GM12878 (cell line): ENCODE results near the gene ARHGEF16. TPM values are rescaled to one million over a fixed set of nuclear protein-coding genes. Genes with fewer than 3 reads are reported as not detected.

Experiments used
- ATAC-seq: fragments of 200-7000 bp; cut with Tn5 transposase; 3 replicates; pipeline ENCODE4 v1.9.1; 2020; ENCODE audit warnings: mild to moderate bottlenecking, moderate library complexity
- BruUV-seq: library from RNA; stranded (reverse); fragments of 400-500 nt; replicated peaks from 2 replicates; lab custom pipeline; 2021; lab: Mats Ljungman, UMichigan
- CTCF ChIA-PET: fragments of 300-600 bp; sonication (Branson Sonifier 250); formaldehyde crosslinking; extraction: SDS; loops from one replicate; lab custom pipeline; 2021; ENCODE audit warnings: inconsistent platforms; lab: Yijun Ruan, JAX
- POLR2A ChIA-PET: fragments of 350-600 bp; formaldehyde crosslinking; extraction: SDS; loops from one replicate; lab custom pipeline; 2021; ENCODE audit warnings: inconsistent platforms; lab: Charles Lee
- RAD21 ChIA-PET: fragments of 300-600 bp; sonication (Branson Sonifier 250); formaldehyde crosslinking; loops from one replicate; lab custom pipeline; 2023; ENCODE audit warnings: antibody characterized with exemption; ENCODE audit not compliant: unreplicated experiment; lab: Charles Lee
- SMC1A ChIA-PET: fragments of 300-600 bp; sonication (Branson Sonifier 250); formaldehyde crosslinking; loops from one replicate; lab custom pipeline; 2023; ENCODE audit not compliant: unreplicated experiment, uncharacterized antibody; lab: Charles Lee
- DNase-seq: peaks from one replicate; pipeline ENCODE4 v3.0.0-alpha.2; 2011; ENCODE audit warnings: low read depth, low spot score
- FAIRE-seq: peaks from 3 replicates; lab custom pipeline; 2011; peaks lifted over from hg19 to GRCh38; lab: Jason Lieb, UNC
- H2AFZ ChIP-seq: 2 replicates; pipeline ENCODE4 v1.6.0; 2011; ENCODE audit warnings: low read depth, low read length, control low read depth; ENCODE audit not compliant: control insufficient read depth
- H3K27ac ChIP-seq: 2 replicates; pipeline ENCODE4 v1.5.1; 2011; ENCODE audit warnings: control low read depth; ENCODE audit not compliant: control insufficient read depth, insufficient read depth
- H3K27me3 ChIP-seq, 2 experiments: replicated peaks in 1 of 2; 2 replicates each; pipeline versions ENCODE4 v1.6.0 to v1.6.1; 2011; ENCODE audit warnings: low read length in 1 of 2; ENCODE audit not compliant: control insufficient read depth in 2 of 2, insufficient read depth in 2 of 2
- H3K36me3 ChIP-seq, 2 experiments: 2 replicates each; pipeline ENCODE4 v1.5.1; 2011; ENCODE audit warnings: low read length in 1 of 2; ENCODE audit not compliant: control insufficient read depth in 2 of 2, insufficient read depth in 2 of 2
- H3K4me1 ChIP-seq: 2 replicates; pipeline ENCODE4 v1.6.1; 2011; ENCODE audit warnings: mild to moderate bottlenecking, low read length, moderate library complexity, mixed read lengths; ENCODE audit not compliant: control insufficient read depth, insufficient read depth
- H3K4me2 ChIP-seq: 2 replicates; pipeline ENCODE4 v1.6.0; 2011; ENCODE audit warnings: control low read depth; ENCODE audit not compliant: control insufficient read depth, insufficient read depth
- H3K4me3 ChIP-seq: fragments of 200-600 bp; sonication (generic); 2 replicates; pipeline ENCODE4 v1.5.1; 2016
- H3K79me2 ChIP-seq: 2 replicates; pipeline ENCODE4 v1.6.0; 2011; ENCODE audit warnings: low read length; ENCODE audit not compliant: control insufficient read depth, insufficient read depth
- H3K9ac ChIP-seq: 2 replicates; pipeline ENCODE4 v1.8.0; 2011; ENCODE audit warnings: low read length, control low read depth, mixed read lengths; ENCODE audit not compliant: control insufficient read depth, insufficient read depth
- H3K9me3 ChIP-seq: replicated peaks from 3 replicates; pipeline ENCODE4 v1.5.1; 2011; ENCODE audit warnings: mild to moderate bottlenecking, low read length; ENCODE audit not compliant: control insufficient read depth, insufficient read depth
- H4K20me1 ChIP-seq: 2 replicates; pipeline ENCODE4 v1.6.0; 2011; ENCODE audit not compliant: control insufficient read depth, insufficient read depth
- BACH1 ChIP-seq: fragments of 450-650 bp; IDR thresholded peaks from 2 replicates; pipeline ENCODE4 v1.6.1; 2017; ENCODE audit warnings: mild to moderate bottlenecking, borderline replicate concordance
- BCL11A ChIP-seq: IDR thresholded peaks from 2 replicates; pipeline ENCODE4 v1.6.1; 2011; ENCODE audit warnings: low read depth, low read length
- IKZF2 ChIP-seq, 2 experiments: fragments of 450-650 bp; IDR thresholded peaks; 2 replicates each; pipeline ENCODE4 v1.6.1; 2017; ENCODE audit warnings: mild to moderate bottlenecking in 2 of 2, moderate library complexity in 2 of 2
- IRF3 ChIP-seq: fragments of 450-650 bp; IDR thresholded peaks from 2 replicates; pipeline ENCODE4 v1.6.1; 2014; ENCODE audit warnings: mild to moderate bottlenecking
- MEF2A ChIP-seq: IDR thresholded peaks from 2 replicates; pipeline ENCODE4 v1.6.1; 2011; ENCODE audit warnings: low read depth, mild to moderate bottlenecking, low read length, moderate library complexity; ENCODE audit not compliant: insufficient read depth
- MYB ChIP-seq: fragments of 150-350 bp; IDR thresholded peaks from 2 replicates; pipeline ENCODE4 v1.6.1; 2014; ENCODE audit warnings: mild to moderate bottlenecking, low read depth, low read length, borderline replicate concordance
- PRDM15 ChIP-seq: fragments of 450-650 bp; formaldehyde crosslinking; IDR thresholded peaks from 2 replicates; pipeline ENCODE4 v1.4.0; 2020; ENCODE audit warnings: mild to moderate bottlenecking, moderate library complexity
- SMAD1 ChIP-seq: fragments of 450-650 bp; IDR thresholded peaks from 2 replicates; pipeline ENCODE4 v1.6.1; 2018; ENCODE audit warnings: mild to moderate bottlenecking, low read depth; ENCODE audit not compliant: partially characterized antibody
- STAT1 ChIP-seq: fragments of 450-650 bp; conservative IDR thresholded peaks from 2 replicates; pipeline ENCODE4 v1.6.1; 2014; ENCODE audit warnings: antibody characterized with exemption, mild to moderate bottlenecking
- ZNF207 ChIP-seq: fragments of 450-650 bp; IDR thresholded peaks from 2 replicates; pipeline ENCODE4 v1.6.1; 2014; ENCODE audit warnings: antibody characterized with exemption, mild to moderate bottlenecking, borderline replicate concordance
- ZNF217 ChIP-seq: fragments of 450-650 bp; IDR thresholded peaks from 2 replicates; pipeline ENCODE4 v1.6.1; 2017; ENCODE audit warnings: antibody characterized with exemption, mild to moderate bottlenecking
- WGBS: methylation state at CpG from one replicate; pipeline ENCODE4 v1.1.6; 2016; ENCODE audit warnings: low lambda C conversion rate; ENCODE audit not compliant: insufficient replicate concordance, insufficient coverage; ENCODE audit errors: missing lambda C conversion rate; 5-methylcytosine and 5-hydroxymethylcytosine counted together
- in situ Hi-C: fragments of 300-500 bp; cut with MboI; formaldehyde crosslinking; loops from 9 replicates; pipeline ENCODE4 v1.14.3; 2018; ENCODE audit warnings: mixed read lengths
- intact Hi-C: fragments of 100-400 bp; cut with micrococcal nuclease; formaldehyde crosslinking; loops from one replicate; pipeline ENCODE4 v1.14.2; 2022; ENCODE audit not compliant: unreplicated experiment
- polyA plus RNA-seq, 11 experiments: library from polyadenylated mRNA; depleted of rRNA in 4 of 11; unstranded in 6 of 11; stranded (reverse) in 5 of 11; fragments of >200 nt; fragmentation: Nextera tagmentation in 4 of 11; fragmentation: Illumina TruSeq in 1 of 11; extraction: Ambion mirVana in 4 of 11; extraction: Trizol in 1 of 11; gene quantifications; 1 replicate in 1 of 11; 2 replicates in 10 of 11; pipeline versions ENCODE4 v1.2.1 to v1.2.3, GENCODE V29; 2011 to 2016; ENCODE audit warnings: inconsistent platforms in 2 of 11, missing spikeins in 2 of 11, low read depth in 1 of 11
- total RNA-seq, 4 experiments: library from RNA; depleted of rRNA in 3 of 4; stranded (reverse); fragments of >200 nt in 3 of 4; fragmentation: Illumina TruSeq in 1 of 4; extraction: Trizol in 1 of 4; gene quantifications; 2 replicates each; pipeline versions ENCODE4 v1.2.1 to v1.2.3, GENCODE V29; 2013 to 2021
- TF ChIP-seq, protein P1 (sequence below), 3 experiments: IDR thresholded peaks in 2 of 3; conservative IDR thresholded peaks in 1 of 3; 2 replicates each; pipeline ENCODE4 v1.5.1; 2011; ENCODE audit warnings: low read depth in 3 of 3, low read length in 3 of 3, mild to moderate bottlenecking in 3 of 3, control low read depth in 2 of 3, moderate library complexity in 2 of 3, inconsistent platforms in 1 of 3, mixed read lengths in 1 of 3; ENCODE audit not compliant: control insufficient read depth in 2 of 3, insufficient read depth in 1 of 3; ENCODE audit errors: extremely low read depth in 1 of 3
- TF ChIP-seq, protein P2 (sequence below): IDR thresholded peaks from 2 replicates; pipeline ENCODE4 v1.6.1; 2011; ENCODE audit warnings: low read depth, low read length, improper control_type of control experiment, borderline replicate concordance

The ARHGEF16 gene
- total and polyA plus RNA-seq, 10 of the 15 experiments (the other 5 are each of a cell fraction or from before 2014, with no cell fraction given), result not detected

GRCh38 chr1:3464649-3465025 lies 10.2 kb downstream of the ARHGEF16 start:
- 24% methylated on average over 11 of the region's 11 CpGs for WGBS
- H3K4me1 ChIP-seq, result no peaks in the 10 kb centered on the region
- no peak overlapping the region for H3K4me2 ChIP-seq
- in situ Hi-C loops, result no loop called here
- POLR2A ChIA-PET, result no interaction called here
- H3K9me3 ChIP-seq, result no peaks in the 10 kb centered on the region
- intact Hi-C loops, result no loop called here
- RAD21 ChIA-PET, result interaction anchor here (0.6 kb wide), 1 partner anchor 8 kb away, joined by 3 read pairs; no protein-coding TSS in a partner anchor
- no peaks in the 10 kb centered on the region for H3K79me2 ChIP-seq
- TF ChIP-seq, protein P1, sequence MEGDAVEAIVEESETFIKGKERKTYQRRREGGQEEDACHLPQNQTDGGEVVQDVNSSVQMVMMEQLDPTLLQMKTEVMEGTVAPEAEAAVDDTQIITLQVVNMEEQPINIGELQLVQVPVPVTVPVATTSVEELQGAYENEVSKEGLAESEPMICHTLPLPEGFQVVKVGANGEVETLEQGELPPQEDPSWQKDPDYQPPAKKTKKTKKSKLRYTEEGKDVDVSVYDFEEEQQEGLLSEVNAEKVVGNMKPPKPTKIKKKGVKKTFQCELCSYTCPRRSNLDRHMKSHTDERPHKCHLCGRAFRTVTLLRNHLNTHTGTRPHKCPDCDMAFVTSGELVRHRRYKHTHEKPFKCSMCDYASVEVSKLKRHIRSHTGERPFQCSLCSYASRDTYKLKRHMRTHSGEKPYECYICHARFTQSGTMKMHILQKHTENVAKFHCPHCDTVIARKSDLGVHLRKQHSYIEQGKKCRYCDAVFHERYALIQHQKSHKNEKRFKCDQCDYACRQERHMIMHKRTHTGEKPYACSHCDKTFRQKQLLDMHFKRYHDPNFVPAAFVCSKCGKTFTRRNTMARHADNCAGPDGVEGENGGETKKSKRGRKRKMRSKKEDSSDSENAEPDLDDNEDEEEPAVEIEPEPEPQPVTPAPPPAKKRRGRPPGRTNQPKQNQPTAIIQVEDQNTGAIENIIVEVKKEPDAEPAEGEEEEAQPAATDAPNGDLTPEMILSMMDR (IDR thresholded peaks at IDR 0.05 in 2 of 3, conservative IDR thresholded peaks at IDR 0.05 in 1 of 3; ENCODE audit: control insufficient read depth in 2 of 3, extremely low read depth in 1 of 3, insufficient read depth in 1 of 3, low read depth in 3 of 3, low read length in 3 of 3), result no peak
- TF ChIP-seq ZNF207 (no peak), ZNF217 (no peak), MYB (no peak), IRF3 (no peak), PRDM15 (CRISPR knock-in tag) (no peak), BACH1 (no peak), STAT1 (no peak), IKZF2 (IDR thresholded peaks at IDR 0.05) (no peak), MEF2A (no peak), SMAD1 (no peak), BCL11A (no peak)
- TF ChIP-seq, protein P2, sequence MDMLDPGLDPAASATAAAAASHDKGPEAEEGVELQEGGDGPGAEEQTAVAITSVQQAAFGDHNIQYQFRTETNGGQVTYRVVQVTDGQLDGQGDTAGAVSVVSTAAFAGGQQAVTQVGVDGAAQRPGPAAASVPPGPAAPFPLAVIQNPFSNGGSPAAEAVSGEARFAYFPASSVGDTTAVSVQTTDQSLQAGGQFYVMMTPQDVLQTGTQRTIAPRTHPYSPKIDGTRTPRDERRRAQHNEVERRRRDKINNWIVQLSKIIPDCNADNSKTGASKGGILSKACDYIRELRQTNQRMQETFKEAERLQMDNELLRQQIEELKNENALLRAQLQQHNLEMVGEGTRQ, result no peak
- ATAC-seq (no peak), FAIRE-seq (no peak), DNase-seq (no peak)
- H2AFZ ChIP-seq, result no peak overlapping the region
- CTCF ChIA-PET, result no interaction called here
- SMC1A ChIA-PET, result no interaction called here
- no peak overlapping the region for H3K4me3 ChIP-seq
- no peaks in the 10 kb centered on the region for H3K36me3 ChIP-seq
- no peaks in the 10 kb centered on the region for H4K20me1 ChIP-seq
- H3K9ac ChIP-seq, result no peak overlapping the region
- BruUV-seq, result no TSS peak
- no peak overlapping the region for H3K27ac ChIP-seq
- H3K27me3 ChIP-seq, result no peaks in the 10 kb centered on the region; a peak in 1 of 4 replicates
